ENCODE results near the gene CTSZ. TPM values are rescaled to one million over a fixed set of nuclear protein-coding genes. Genes with fewer than 3 reads are reported as not detected.

The CTSZ gene
- total RNA-seq, 1 donor from 2014 or later: 50.7 TPM

- intact Hi-C loops (cut with micrococcal nuclease): loop anchor here (1.0 to 5.0 kb wide), 13 partner anchors 10 to 795 kb away; partner anchors contain the start of genes CTSZ, NELFCD, PRELID3B and VAPB
Observed at GRCh38 chr20:59032713-59033059, 25.6 kb upstream of the CTSZ start.

GRCh38 chr20:59032023-59032712, 25.1 kb upstream of the CTSZ start, which contains the start of gene ATP5F1E:
Gene ATP5F1E (minus strand): TSS chr20:59032335. CDS start chr20:59032251, 84 bp downstream.
- intact Hi-C loops (cut with micrococcal nuclease): loop anchor here (1.0 to 5.0 kb wide), 13 partner anchors 10 to 795 kb away; partner anchors contain the start of genes CTSZ, NELFCD, PRELID3B and VAPB

- intact Hi-C loops (cut with micrococcal nuclease): loop anchor here (1.0 to 5.0 kb wide), 13 partner anchors 11 to 794 kb away; partner anchors contain the start of genes CTSZ, NELFCD, PRELID3B and VAPB
Observed at GRCh38 chr20:59031564-59032022, 24.5 kb upstream of the CTSZ start.

- intact Hi-C loops (cut with micrococcal nuclease): loop anchor here (5.0 kb wide), 3 partner anchors 116 to 794 kb away; no protein-coding TSS in a partner anchor
Observed at GRCh38 chr20:59030911-59031563, 24.0 kb upstream of the CTSZ start.

GRCh38 chr20:59028812-59029211, 21.8 kb upstream of the CTSZ start:
- intact Hi-C loops (cut with micrococcal nuclease): no loop called here

- intact Hi-C loops (cut with micrococcal nuclease): no loop called here
Observed at GRCh38 chr20:59027741-59028320, 20.8 kb upstream of the CTSZ start.

GRCh38 chr20:59026904-59027740, 20.1 kb upstream of the CTSZ start:
- intact Hi-C loops (cut with micrococcal nuclease): no loop called here

GRCh38 chr20:59025511-59025910, 18.5 kb upstream of the CTSZ start:
- intact Hi-C loops (cut with micrococcal nuclease): no loop called here

GRCh38 chr20:59025086-59025485, 18.0 kb upstream of the CTSZ start:
- intact Hi-C loops (cut with micrococcal nuclease): no loop called here

GRCh38 chr20:59024111-59024530, 17.1 kb upstream of the CTSZ start:
- intact Hi-C loops (cut with micrococcal nuclease): no loop called here

GRCh38 chr20:59023616-59024015, 16.6 kb upstream of the CTSZ start:
- intact Hi-C loops (cut with micrococcal nuclease): no loop called here

GRCh38 chr20:59022754-59023153, 15.7 kb upstream of the CTSZ start:
- intact Hi-C loops (cut with micrococcal nuclease): no loop called here

- intact Hi-C loops (cut with micrococcal nuclease): no loop called here
Observed at GRCh38 chr20:59020938-59021551, 14.0 kb upstream of the CTSZ start.

- intact Hi-C loops (cut with micrococcal nuclease): no loop called here
Observed at GRCh38 chr20:59019217-59019616, 12.2 kb upstream of the CTSZ start, which contains the start of gene TUBB1. Gene TUBB1 (plus strand): TSS chr20:59019429. CDS start chr20:59019523, 94 bp downstream.

- intact Hi-C loops (cut with micrococcal nuclease): no loop called here
Observed at GRCh38 chr20:59018817-59019216, 11.8 kb upstream of the CTSZ start.

GRCh38 chr20:59017493-59018231, 10.6 kb upstream of the CTSZ start:
- intact Hi-C loops (cut with micrococcal nuclease): loop anchor here (2.0 kb wide), 1 partner anchor 15 kb away; the partner anchor contains the start of gene ATP5F1E

- intact Hi-C loops (cut with micrococcal nuclease): loop anchor here (2.0 kb wide), 1 partner anchor 16 kb away; the partner anchor contains the start of gene ATP5F1E
Observed at GRCh38 chr20:59016795-59017492, 9.9 kb upstream of the CTSZ start.

- intact Hi-C loops (cut with micrococcal nuclease): loop anchor here (2.0 kb wide), 1 partner anchor 17 kb away; the partner anchor contains the start of gene ATP5F1E
Observed at GRCh38 chr20:59015812-59016711, 9.0 kb upstream of the CTSZ start.
